Endothelial cell of hepatic sinusoid (primary cell): ENCODE measurements around the gene ARPP19.
"Not testable (repeated sequence)": the region's sequence is repeated elsewhere in the genome, so short reads cannot be mapped to it uniquely, and the experiment has no call there.

Experiments
- in situ Hi-C: cut with HindIII; loops from 2 replicates; pipeline ENCODE4 v1.10.0; 2017; ENCODE audit warnings: low sequenced_read_pairs

ARPP19 gene, protein sequence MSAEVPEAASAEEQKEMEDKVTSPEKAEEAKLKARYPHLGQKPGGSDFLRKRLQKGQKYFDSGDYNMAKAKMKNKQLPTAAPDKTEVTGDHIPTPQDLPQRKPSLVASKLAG

DNA sequence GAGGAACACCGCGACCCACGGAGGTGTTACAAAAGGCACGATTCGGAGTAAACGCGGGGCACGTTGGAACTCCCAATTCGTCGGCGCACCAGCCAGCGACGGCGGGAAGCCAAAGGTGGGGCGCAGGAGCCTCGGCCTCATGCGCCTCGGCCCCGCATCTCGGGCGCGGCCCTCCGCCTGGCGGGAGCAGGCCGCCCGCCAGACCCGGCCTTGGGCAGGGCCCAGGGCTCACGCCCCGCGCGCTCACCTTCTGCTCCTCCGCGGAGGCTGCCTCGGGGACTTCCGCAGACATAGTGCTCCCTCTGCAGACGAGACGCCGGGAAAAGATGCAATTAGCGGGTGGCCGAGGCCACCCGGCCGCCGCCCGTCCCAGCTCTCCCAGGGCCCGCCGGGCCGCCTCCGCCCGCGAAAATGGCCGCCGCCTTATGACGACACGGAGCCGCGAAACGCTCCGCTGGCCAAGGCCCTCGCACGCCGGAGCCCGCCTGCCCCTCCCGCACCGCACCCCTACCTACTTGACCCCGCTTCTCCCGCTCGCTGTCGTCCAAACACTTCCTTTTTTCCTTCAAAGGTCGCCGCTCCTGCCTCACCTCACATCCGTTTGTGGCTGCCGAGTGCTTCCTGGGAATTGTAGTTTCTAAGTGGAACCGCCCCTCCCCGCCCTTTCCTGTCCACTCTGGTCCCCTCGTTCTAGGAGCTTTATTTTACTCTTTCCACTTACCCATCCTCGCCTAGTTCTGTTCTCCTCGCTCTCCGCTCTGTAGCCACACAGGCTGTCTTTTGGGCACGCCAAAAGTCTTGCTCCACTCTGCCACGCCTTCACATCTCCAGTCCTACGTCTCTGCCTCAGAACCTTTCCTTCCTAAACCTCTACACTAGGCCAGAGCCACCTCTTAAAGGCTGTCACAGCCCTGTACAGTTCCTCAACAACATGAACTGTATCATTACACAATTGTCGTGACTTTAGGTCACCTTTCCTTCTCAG, at the start of gene ARPP19:
TSS of gene ARPP19 (minus strand) at position 430 of the 985 bp plus-strand sequence. CDS start at position 292, 138 bp downstream.
- in situ Hi-C loops = no loop called here

GRCh38 chr15:52617026-52617425, 48.2 kb upstream of the ARPP19 start:
- in situ Hi-C loops = no loop called here

DNA sequence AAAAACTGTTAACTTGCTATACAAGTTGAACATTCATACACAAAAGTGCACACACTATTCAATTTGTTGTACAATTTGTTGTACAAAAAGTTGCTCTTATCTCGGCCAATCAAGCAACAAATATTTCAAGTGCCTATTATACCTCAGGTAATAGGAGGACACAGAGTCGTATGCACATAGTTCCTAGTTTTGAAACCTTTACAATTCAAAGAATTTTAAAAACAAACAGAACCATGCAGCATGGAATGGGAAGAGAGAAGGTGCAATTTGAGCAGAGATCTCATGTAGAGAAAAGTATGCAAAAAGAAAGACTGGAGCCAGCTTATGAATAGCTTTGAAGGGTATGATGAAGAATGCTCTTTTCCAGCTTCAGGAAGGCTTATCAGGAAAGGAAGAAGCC, 46.5 kb upstream of the ARPP19 start:
- in situ Hi-C loops = no loop called here

DNA sequence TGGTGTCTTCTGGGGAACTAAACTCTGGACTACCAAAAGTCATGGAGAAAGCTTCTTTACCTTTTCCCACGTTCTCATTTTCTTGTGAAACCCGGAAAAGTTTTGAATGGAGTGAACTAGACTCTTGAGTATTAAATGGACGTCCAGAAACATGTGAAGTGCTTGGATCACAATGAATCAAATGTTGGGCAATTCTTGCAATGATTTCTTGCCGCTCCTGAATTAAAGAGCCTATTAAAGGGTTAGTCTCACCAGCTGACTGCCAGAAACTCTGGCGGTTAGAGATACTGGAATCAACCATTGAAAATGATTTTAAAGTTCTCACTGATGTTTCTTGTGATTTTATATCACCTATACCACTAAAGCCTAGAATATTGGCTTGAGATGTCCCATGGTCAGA, 40.8 kb upstream of the ARPP19 start:
- in situ Hi-C loops = no loop called here

- in situ Hi-C loops = no loop called here
Observed at GRCh38 chr15:52584414-52584813, 15.6 kb upstream of the ARPP19 start.

DNA sequence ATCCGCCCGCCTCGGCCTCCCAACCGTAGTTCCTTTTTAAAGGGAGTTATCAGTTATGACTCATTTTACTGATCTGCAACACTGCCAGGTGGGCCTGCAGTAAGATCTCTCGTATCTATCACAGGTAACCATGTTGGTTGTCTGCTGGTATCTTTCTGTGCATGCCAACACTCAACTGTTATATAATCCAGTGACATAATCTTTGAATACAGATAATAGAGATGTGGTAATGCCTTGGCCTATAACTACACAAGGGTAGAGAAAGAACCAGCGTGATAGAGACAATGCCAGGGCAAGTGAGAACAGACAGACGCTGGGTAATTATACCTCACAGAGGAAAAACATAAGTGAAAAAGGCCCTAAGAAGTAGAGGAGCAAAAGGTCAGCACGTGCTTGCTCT, 11.0 kb upstream of the ARPP19 start:
- in situ Hi-C loops = no loop called here

DNA sequence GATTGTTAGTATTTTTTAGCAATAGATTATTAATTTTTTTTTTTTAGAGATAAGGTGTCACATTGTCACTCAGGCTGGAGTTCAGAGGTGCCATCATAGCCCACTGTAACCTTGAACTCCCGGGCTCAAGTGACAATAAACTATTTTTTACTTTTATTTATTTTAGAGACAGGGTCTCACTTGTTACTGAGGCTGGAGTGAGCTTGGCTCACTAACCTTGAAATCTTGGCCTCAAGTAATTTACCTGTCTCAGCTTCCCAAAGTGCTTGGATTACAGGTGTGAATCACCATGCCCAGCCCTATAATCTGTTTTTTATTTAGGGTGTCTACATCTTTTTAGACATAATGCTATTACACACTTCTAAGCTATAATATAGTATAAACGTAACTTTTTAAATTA, 7.9 kb upstream of the ARPP19 start:
- in situ Hi-C loops = no loop called here

- in situ Hi-C loops = not testable (repeated sequence)
Observed at GRCh38 chr15:52575573-52575972, 6.7 kb upstream of the ARPP19 start.

GRCh38 chr15:52575072-52575471, 6.2 kb upstream of the ARPP19 start:
- in situ Hi-C loops = no loop called here

GRCh38 chr15:52574623-52575022, 5.8 kb upstream of the ARPP19 start:
- in situ Hi-C loops = not testable (repeated sequence)

DNA sequence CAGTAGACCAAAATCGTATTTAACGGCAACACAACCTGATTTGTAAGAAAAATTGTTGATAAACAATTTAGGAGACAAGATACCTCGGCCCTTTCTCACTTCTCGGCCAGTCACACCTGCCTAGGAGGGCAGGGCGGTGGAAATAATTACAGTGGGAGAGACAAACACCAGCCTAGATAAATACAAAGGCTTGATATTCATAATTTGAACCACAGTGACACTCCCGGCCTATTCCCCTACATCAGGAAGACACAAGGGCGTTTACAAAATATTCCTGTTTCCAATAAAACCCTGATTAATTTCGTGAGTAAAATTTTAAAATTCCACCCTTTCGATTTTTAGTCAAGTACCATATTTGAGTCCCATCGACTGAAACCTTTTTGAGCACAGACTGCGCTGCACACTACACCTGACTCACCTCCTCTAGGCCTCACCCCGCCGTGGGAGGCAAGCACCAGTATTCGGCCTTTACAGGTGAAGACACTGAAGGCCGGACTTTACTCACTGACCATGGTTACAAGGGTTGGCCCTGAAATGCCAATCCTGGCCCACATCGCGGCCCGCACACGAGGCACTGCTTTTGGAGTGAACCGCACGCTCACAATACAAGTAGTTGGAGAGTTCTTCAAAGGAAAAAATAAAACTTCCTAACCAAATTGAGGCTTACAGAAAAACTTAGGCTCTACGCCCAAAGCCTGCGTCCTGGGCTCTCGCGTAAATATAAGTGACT, 794 bp downstream of the ARPP19 start:
- in situ Hi-C loops = no loop called here

- in situ Hi-C loops = no loop called here
Observed at GRCh38 chr15:52566889-52567288, 1.9 kb downstream of the ARPP19 start.

DNA sequence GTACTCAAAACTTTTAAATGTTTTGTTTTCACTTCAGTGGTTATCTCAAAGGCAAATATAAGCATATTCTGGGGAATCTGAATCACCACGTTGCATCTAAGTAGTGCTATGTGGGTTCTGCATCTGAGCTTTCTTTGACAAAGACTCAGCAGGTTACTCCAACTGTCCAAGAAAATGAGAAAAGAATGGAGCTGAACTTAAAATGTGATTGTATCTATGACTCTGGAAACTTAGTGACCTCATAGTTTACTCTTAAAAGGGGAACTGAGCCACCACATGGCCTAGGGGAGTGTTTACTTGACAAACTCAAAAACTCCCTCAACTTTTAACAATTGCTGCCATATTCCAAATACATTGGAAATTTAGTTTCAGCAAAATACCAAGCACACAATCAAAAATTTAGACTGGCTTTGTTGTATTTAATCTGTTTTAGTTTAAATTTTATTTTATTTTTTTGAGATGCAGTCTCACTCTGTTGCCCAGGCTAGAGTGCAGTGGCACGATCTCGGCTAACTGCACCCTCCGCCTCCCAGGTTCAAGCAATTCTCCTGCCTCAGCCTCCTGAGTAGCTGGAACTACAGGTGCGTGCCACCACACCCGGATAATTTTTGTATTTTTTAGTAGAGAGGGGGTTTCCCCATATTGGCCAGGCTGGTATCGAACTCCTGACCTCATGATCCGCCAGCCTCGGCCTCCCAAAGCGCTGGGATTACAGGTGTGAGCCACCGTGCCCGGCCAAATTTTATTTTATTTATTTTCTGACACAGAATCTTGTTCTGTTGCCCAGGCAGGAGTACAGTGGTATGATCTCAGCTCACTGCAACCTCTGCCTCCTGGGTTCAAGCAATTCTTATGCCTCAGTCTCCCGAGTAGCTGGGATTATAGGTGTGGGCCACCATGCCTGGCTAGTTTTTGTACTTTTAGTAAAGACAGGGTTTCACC, 3.1 kb downstream of the ARPP19 start:
- in situ Hi-C loops = not testable (repeated sequence)

DNA sequence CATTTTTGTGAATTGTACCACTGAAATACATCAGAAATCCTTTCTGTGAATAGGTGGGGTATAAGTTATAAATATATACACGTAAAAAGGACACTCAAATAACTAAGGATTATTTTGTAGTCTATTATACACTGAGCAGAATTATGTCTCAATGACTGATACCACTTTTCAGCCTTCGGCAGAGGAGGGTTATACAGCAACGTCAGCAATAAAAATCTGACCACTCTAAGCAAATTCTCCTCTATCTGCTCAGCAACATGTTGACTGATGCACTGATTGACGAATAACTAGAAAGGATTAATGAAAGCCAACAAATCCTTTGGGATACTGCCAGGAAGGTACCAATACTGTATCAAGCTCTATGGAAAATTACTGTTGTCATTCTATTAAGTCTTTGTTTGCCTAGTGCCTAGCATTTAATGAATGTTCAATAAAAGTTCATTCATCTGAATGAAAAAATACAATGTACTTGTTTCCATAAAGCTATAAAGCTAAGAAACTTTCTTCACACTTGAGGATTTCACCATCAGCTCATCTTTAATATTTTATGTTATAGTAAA, 5.2 kb downstream of the ARPP19 start:
- in situ Hi-C loops = loop anchor here (5.0 kb wide), 1 partner anchor 89 kb away; no protein-coding TSS in a partner anchor

- in situ Hi-C loops = no loop called here
Observed at GRCh38 chr15:52559575-52559974, 9.3 kb downstream of the ARPP19 start.

- in situ Hi-C loops = no loop called here
Observed at GRCh38 chr15:52559022-52559421, 9.8 kb downstream of the ARPP19 start.

GRCh38 chr15:52558196-52558595, 10.6 kb downstream of the ARPP19 start:
- in situ Hi-C loops = no loop called here

DNA sequence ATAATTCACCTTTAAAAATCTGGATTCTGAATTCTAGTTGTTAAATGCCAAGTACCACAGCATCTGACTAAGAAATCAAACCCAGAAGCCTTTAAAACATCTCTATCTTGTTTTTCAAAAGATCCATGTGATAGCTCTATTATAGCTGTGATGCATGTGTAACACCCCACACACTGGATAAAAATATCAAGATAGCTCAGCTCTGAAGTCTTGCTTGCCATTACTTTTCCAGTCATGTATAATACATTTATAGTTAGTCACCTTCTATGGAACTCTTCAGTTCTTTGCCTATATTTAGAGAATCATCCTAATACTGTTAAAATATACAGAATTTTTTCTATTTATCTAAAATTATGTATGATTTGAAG, 11.6 kb downstream of the ARPP19 start:
- in situ Hi-C loops = no loop called here

GRCh38 chr15:52556524-52557273, 12.1 kb downstream of the ARPP19 start:
- in situ Hi-C loops = no loop called here
